Activated naive CD8-positive, alpha-beta T cell treated with anti-CD3 and anti-CD28 coated beads, Interleukin-2, amount 10 ng/mL, durations not matched to agents 7 days and 5 days (primary cell): ENCODE measurements around the gene UNG. TPM values are rescaled to one million over a fixed set of nuclear protein-coding genes. Genes with fewer than 3 reads are reported as not detected.

ENCODE experiments used
- ATAC-seq: fragments of 150-1000 bp; cut with Tn5 transposase; one replicate; pipeline ENCODE4 v1.10.0; 2021; ENCODE audit warnings: low read depth, moderate library complexity
- POLR2A ChIA-PET: fragments of 350-600 bp; sonication (Branson Sonifier 250); formaldehyde crosslinking; loops from one replicate; lab custom pipeline; 2021; ENCODE audit warnings: antibody characterized with exemption; lab: Charles Lee
- DNase-seq: peaks from one replicate; pipeline ENCODE4 v3.0.0; 2021
- H3K27ac Mint-ChIP-seq: one replicate; pipeline ENCODE4 v1.8.0; 2022; ENCODE audit warnings: mild to moderate bottlenecking, mixed read lengths
- H3K27me3 Mint-ChIP-seq: one replicate; pipeline ENCODE4 v1.8.0; 2022; ENCODE audit warnings: mild to moderate bottlenecking, moderate library complexity, mixed read lengths
- H3K36me3 Mint-ChIP-seq: one replicate; pipeline ENCODE4 v1.8.0; 2021; ENCODE audit warnings: mild to moderate bottlenecking, mixed read lengths
- H3K4me1 Mint-ChIP-seq: one replicate; pipeline ENCODE4 v1.8.0; 2021; ENCODE audit warnings: mixed read lengths
- H3K4me3 Mint-ChIP-seq: one replicate; pipeline ENCODE4 v1.8.0; 2022; ENCODE audit warnings: mild to moderate bottlenecking, moderate library complexity, mixed read lengths
- H3K9me3 Mint-ChIP-seq: one replicate; pipeline ENCODE4 v1.8.0; 2021; ENCODE audit warnings: mixed read lengths
- total RNA-seq, 2 experiments: library from RNA; stranded (reverse); gene quantifications; one replicate each; pipeline ENCODE4 v1.2.3, GENCODE V29; 2021

The UNG gene
- total RNA-seq, 2 experiments from 2014 or later, result 47.4 to 54.7 TPM

- peak overlapping the region; percentile 92 for H3K4me3 Mint-ChIP-seq
- peaks cover 1% of the 10 kb centered on the region for H3K27me3 Mint-ChIP-seq
- H3K9me3 Mint-ChIP-seq, result no peaks in the 10 kb centered on the region
- peaks cover 25% of the 10 kb centered on the region for H3K36me3 Mint-ChIP-seq
- ATAC-seq (peak; percentile 23), DNase-seq (no peak)
- POLR2A ChIA-PET, result interaction anchor here (0.7 to 1.2 kb wide), 4 partner anchors 45 to 241 kb away, joined by 3 to 6 read pairs (median 4); partner anchors contain the start of genes SSH1 and USP30
- peaks cover 19% of the 10 kb centered on the region for H3K4me1 Mint-ChIP-seq
- peak overlapping the region; percentile 68 for H3K27ac Mint-ChIP-seq
Observed at GRCh38 chr12:109098183-109098604, 797 bp downstream of the UNG start.

- peaks cover 17% of the 10 kb centered on the region for H3K4me1 Mint-ChIP-seq
- peaks cover 27% of the 10 kb centered on the region for H3K36me3 Mint-ChIP-seq
- peak overlapping the region; percentile 92 for H3K4me3 Mint-ChIP-seq
- no peaks in the 10 kb centered on the region for H3K9me3 Mint-ChIP-seq
- peak overlapping the region; percentile 11 for H3K27ac Mint-ChIP-seq
- peaks cover 1% of the 10 kb centered on the region for H3K27me3 Mint-ChIP-seq
- DNase-seq (no peak), ATAC-seq (no peak)
- POLR2A ChIA-PET, result interaction anchor here (0.7 to 1.2 kb wide), 4 partner anchors 45 to 242 kb away, joined by 3 to 6 read pairs (median 4); partner anchors contain the start of genes SSH1 and USP30
Observed at GRCh38 chr12:109098651-109099050, 1.3 kb downstream of the UNG start.

DNA sequence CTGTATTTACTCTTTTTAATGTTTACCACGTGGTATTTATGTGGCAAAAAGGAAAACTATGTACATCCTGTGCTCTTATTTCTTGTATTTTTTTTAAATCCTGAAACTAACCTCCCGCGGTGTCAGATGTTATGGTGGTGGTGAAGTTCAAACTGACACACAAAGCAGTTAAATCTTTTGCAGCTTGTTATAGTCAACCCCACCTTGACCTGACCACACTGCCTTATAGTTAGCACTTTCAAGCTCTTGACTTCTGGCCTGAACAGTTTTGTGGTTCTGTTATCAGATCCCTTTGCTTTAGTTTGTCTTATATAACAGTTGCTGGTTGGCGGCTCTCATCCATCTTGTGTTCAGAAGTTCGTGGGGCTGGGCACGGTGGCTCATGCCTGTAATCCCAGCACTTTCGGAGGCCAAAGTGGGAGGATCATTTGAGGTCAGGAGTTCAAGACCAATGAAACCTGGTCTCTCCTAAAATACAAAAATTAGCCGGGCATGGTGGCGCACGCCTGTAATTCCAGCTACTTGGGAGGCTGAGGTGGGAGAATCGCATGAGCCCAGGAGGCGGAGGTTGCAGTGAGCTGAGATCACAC is 2.1 kb downstream of the UNG start:
- H3K27ac Mint-ChIP-seq, result peak overlapping the region; percentile 18

DNA sequence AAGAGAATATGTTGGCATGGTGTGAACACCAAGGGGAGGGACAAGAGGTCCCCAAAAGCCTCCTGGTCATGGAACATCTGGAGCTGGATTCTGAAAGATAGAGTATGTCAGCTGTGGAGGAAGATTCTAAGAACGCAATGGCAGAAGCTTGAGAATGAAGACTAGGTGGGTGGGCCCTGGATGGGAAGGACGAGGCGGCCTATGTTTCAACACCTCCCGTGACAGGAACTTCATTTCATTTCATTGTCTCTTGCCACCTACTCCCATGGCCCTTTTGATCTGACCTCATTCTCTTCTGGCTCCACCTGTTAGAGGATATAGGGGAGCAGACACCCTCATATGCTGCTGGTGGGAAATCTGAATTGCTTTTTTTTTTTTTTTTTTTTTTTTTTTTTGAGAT is 3.3 kb downstream of the UNG start:
- DNase-seq, result no peak
- no peak for ATAC-seq
- POLR2A ChIA-PET, result interaction anchor here (0.6 kb wide), 1 partner anchor 811 kb away, joined by 3 read pairs; no protein-coding TSS in a partner anchor
- no peak overlapping the region for H3K27ac Mint-ChIP-seq
- peaks cover 35% of the 10 kb centered on the region for H3K36me3 Mint-ChIP-seq
- peaks cover 1% of the 10 kb centered on the region for H3K27me3 Mint-ChIP-seq
- H3K4me1 Mint-ChIP-seq, result peaks cover 17% of the 10 kb centered on the region
- no peak overlapping the region for H3K4me3 Mint-ChIP-seq
- no peaks in the 10 kb centered on the region for H3K9me3 Mint-ChIP-seq

More for the DNA sequence above, 2.1 kb downstream of the UNG start:
- ATAC-seq (no peak), DNase-seq (no peak)
- H3K36me3 Mint-ChIP-seq, result peaks cover 29% of the 10 kb centered on the region
- H3K4me1 Mint-ChIP-seq, result peaks cover 17% of the 10 kb centered on the region
- H3K4me3 Mint-ChIP-seq, result peak overlapping the region; percentile 92
- POLR2A ChIA-PET, result interaction anchor here (1.0 to 1.2 kb wide), 2 partner anchors 46 to 242 kb away, joined by 4 to 6 read pairs; partner anchors contain the start of gene SSH1
- H3K9me3 Mint-ChIP-seq, result no peaks in the 10 kb centered on the region
- peaks cover 1% of the 10 kb centered on the region for H3K27me3 Mint-ChIP-seq

GRCh38 chr12:109102491-109102890 is 5.1 kb downstream of the UNG start:
- ATAC-seq (no peak), DNase-seq (no peak)
- POLR2A ChIA-PET, result no interaction called here
- H3K4me1 Mint-ChIP-seq, result peaks cover 15% of the 10 kb centered on the region
- H3K4me3 Mint-ChIP-seq, result no peak overlapping the region
- no peaks in the 10 kb centered on the region for H3K9me3 Mint-ChIP-seq
- H3K27ac Mint-ChIP-seq, result no peak overlapping the region
- H3K27me3 Mint-ChIP-seq, result no peaks in the 10 kb centered on the region
- peaks cover 37% of the 10 kb centered on the region for H3K36me3 Mint-ChIP-seq

- no peaks in the 10 kb centered on the region for H3K27me3 Mint-ChIP-seq
- DNase-seq, result no peak
- H3K4me3 Mint-ChIP-seq, result no peak overlapping the region
- no peak for ATAC-seq
- H3K4me1 Mint-ChIP-seq, result peaks cover 6% of the 10 kb centered on the region
- no peaks in the 10 kb centered on the region for H3K9me3 Mint-ChIP-seq
- peaks cover 30% of the 10 kb centered on the region for H3K36me3 Mint-ChIP-seq
- POLR2A ChIA-PET, result no interaction called here
- H3K27ac Mint-ChIP-seq, result no peak overlapping the region
Observed at GRCh38 chr12:109105176-109105575, 7.8 kb downstream of the UNG start.

- POLR2A ChIA-PET, result interaction anchor here (0.7 kb wide), 1 partner anchor 980 kb away, joined by 3 read pairs; no protein-coding TSS in a partner anchor
- Mint-ChIP-seq H3K4me3 (no peak overlapping the region), H3K27ac (no peak overlapping the region), H3K9me3 (no peaks in the 10 kb centered on the region), H3K4me1 (peaks cover 11% of the 10 kb centered on the region), H3K36me3 (peaks cover 10% of the 10 kb centered on the region), H3K27me3 (no peaks in the 10 kb centered on the region)
- ATAC-seq, result no peak
- DNase-seq, result no peak
Observed at GRCh38 chr12:109109746-109110350, 12.5 kb downstream of the UNG start.

DNA sequence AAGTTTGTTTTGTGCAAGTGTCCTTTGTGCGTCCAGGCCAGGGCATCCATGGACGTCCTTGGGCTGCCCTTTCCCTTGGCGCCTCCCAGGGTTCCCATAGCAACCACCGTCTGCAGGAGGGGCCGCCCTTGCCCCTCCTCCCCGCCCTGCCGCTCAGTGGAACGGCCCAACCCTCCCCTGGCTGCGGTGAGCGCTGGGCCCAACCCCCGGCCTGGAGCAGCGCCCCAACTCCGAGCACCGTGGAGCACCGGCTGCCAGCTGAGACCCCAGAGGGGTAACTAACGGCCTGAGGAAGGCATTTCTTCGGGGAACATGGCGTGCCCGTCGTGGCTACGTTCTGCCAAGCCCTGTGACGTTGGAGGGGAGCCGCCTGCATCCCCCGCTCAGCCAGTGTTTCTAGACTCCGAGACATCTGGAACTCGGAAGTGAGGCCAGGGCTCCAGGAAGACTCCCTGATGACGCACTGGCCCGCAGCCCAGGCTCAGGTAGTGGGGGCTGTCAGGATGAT is 13.6 kb downstream of the UNG start:
- peaks cover 17% of the 10 kb centered on the region for H3K4me1 Mint-ChIP-seq
- DNase-seq (peak; percentile 66), ATAC-seq (peak; percentile 90)
- H3K27ac Mint-ChIP-seq, result peak overlapping the region; percentile 78
- H3K27me3 Mint-ChIP-seq, result no peaks in the 10 kb centered on the region
- H3K36me3 Mint-ChIP-seq, result peaks cover 6% of the 10 kb centered on the region
- H3K4me3 Mint-ChIP-seq, result peak overlapping the region; percentile 81
- POLR2A ChIA-PET, result no interaction called here
- H3K9me3 Mint-ChIP-seq, result no peaks in the 10 kb centered on the region

DNA sequence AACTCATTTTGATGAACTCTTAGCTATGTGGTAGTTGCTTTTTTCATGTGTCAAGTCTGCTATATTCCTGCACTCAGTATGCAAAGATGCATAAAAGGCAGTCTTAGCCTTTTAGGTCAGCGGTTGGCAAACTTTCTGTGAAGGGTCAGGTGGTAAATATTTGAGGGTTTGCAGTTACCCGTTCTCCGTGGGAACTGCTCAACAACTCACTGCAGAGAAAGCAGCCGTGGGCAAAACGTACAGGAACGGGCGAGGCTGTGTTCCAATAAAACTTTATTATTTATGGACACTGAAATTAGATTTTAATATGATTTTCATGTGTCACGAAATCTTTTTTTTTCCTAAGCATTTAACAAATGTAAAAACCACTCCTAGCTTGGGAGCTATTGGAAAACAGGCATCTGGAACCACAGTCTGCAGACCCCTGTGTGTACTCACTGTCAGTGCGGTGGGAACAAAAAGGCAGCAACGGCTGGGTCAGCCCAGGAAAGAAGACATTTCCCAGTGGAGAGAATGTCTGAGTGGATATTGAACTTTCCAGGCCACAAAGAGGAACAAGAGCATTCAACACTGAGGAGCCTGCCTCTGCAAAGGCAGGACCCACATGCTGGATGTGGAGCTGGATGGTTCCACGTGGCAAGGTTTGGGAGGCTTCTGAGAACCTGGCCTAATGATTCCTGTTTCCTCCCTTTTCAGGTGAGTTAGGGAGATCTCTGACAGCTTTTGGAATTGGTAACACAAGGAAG is 15.5 kb downstream of the UNG start:
- DNase-seq (no peak), ATAC-seq (no peak)
- Mint-ChIP-seq H3K4me3 (no peak overlapping the region), H3K9me3 (no peaks in the 10 kb centered on the region), H3K36me3 (peaks cover under 1% of the 10 kb centered on the region), H3K4me1 (peaks cover 17% of the 10 kb centered on the region), H3K27ac (no peak overlapping the region), H3K27me3 (no peaks in the 10 kb centered on the region)
- POLR2A ChIA-PET, result no interaction called here

- Mint-ChIP-seq H3K4me3 (no peak overlapping the region), H3K27me3 (no peaks in the 10 kb centered on the region), H3K27ac (no peak overlapping the region), H3K36me3 (no peaks in the 10 kb centered on the region), H3K4me1 (peaks cover 17% of the 10 kb centered on the region), H3K9me3 (no peaks in the 10 kb centered on the region)
- DNase-seq (no peak), ATAC-seq (no peak)
- POLR2A ChIA-PET, result no interaction called here
Observed at GRCh38 chr12:109113661-109114321, 16.4 kb downstream of the UNG start.

DNA sequence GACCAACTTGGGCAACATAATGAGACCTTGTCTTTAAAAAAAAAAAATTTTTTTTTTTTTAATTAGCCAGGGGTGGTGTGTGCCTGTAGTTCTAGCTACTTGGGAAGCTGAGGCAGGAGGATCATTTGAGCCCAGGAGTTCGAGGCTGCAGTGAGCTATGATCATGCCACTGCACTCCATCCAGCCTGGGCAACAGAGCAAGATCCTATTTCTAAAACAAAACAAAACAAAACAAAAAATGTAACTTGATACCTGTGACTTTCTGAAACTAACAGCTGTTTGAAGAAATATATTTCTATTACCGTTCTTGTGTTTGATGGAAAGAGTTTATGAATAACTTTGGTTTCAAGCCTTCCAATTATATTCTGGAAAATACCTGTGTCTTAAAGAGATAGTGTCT is 17.2 kb downstream of the UNG start:
- Mint-ChIP-seq H3K36me3 (no peaks in the 10 kb centered on the region), H3K27me3 (no peaks in the 10 kb centered on the region), H3K27ac (no peak overlapping the region), H3K9me3 (no peaks in the 10 kb centered on the region), H3K4me3 (no peak overlapping the region), H3K4me1 (peaks cover 17% of the 10 kb centered on the region)
- POLR2A ChIA-PET, result no interaction called here
- ATAC-seq (no peak), DNase-seq (no peak)

- POLR2A ChIA-PET, result no interaction called here
- Mint-ChIP-seq H3K36me3 (no peaks in the 10 kb centered on the region), H3K27ac (no peak overlapping the region), H3K9me3 (no peaks in the 10 kb centered on the region), H3K4me3 (no peak overlapping the region), H3K4me1 (peaks cover 17% of the 10 kb centered on the region), H3K27me3 (no peaks in the 10 kb centered on the region)
- no peak for ATAC-seq
- no peak for DNase-seq
Observed at GRCh38 chr12:109115404-109115757, 18.0 kb downstream of the UNG start.
